T-helper 17 cell (primary cell): ENCODE results near the gene NEO1. TPM values are rescaled to one million over a fixed set of nuclear protein-coding genes. Genes with fewer than 3 reads are reported as not detected.
A peak's percentile ranks its signal among the peaks of the same experiment; 100 is the strongest.
"Not testable (repeated sequence)": the region's sequence is repeated elsewhere in the genome, so short reads cannot be mapped to it uniquely, and the experiment has no call there.

Experiments used
- ATAC-seq: fragments of 150-1000 bp; cut with Tn5 transposase; 2 replicates; pipeline ENCODE4 v1.10.0; 2021; ENCODE audit warnings: mild to moderate bottlenecking, moderate library complexity
- DNase-seq, 3 donors: peaks; one replicate each; pipeline versions ENCODE4 v3.0.0 to v3.0.0-alpha.2; 2020 to 2021
- H3K9me3 ChIP-seq: one replicate; pipeline ENCODE4 v1.7.0; 2013; ENCODE audit warnings: low read length, mild to moderate bottlenecking; ENCODE audit not compliant: control insufficient read depth, poor library complexity, severe bottlenecking
- H3K27ac Mint-ChIP-seq: one replicate; pipeline ENCODE4 v1.8.0; 2022; ENCODE audit warnings: mild to moderate bottlenecking, moderate library complexity, mixed read lengths
- H3K27me3 Mint-ChIP-seq: one replicate; pipeline ENCODE4 v1.8.0; 2022; ENCODE audit warnings: mixed read lengths
- H3K36me3 Mint-ChIP-seq: one replicate; pipeline ENCODE4 v1.8.0; 2022; ENCODE audit warnings: low read depth, mixed read lengths
- H3K4me1 Mint-ChIP-seq: one replicate; pipeline ENCODE4 v1.8.0; 2022; ENCODE audit warnings: mild to moderate bottlenecking, mixed read lengths
- H3K4me3 Mint-ChIP-seq: one replicate; pipeline ENCODE4 v1.8.0; 2022; ENCODE audit warnings: mild to moderate bottlenecking, moderate library complexity, mixed read lengths
- total RNA-seq, 4 donors: library from RNA in 2 of 4; stranded (reverse) in 2 of 4; gene quantifications; one replicate each; pipeline ENCODE4 v1.2.3 and lab custom pipeline; 2022 to 2026

NEO1 gene
- total RNA-seq, 2 donors from 2014 or later: 21.9 to 22.9 TPM

DNA sequence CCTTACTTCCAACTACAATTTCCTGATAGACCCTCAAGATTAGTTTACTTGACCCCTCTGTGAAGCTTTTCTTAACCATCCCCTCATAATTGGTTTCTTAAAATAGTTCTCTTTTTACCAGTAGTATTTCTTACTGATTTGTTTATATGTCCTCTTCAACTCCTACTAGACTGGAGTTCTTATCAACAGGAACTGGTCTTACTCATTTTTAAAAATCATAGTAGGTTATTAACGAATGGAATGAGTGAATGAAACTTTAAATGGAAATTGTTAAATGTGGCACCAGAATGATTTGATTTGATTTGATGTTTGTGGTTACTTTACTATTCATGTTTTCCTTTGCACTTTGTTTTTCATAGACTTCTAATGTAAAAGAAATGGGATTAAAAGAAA is 91.5 kb downstream of the NEO1 start:
- no peaks in the 10 kb centered on the region for H3K27me3 Mint-ChIP-seq
- H3K36me3 Mint-ChIP-seq: peaks cover 6% of the 10 kb centered on the region
- peak overlapping the region; percentile 97 for H3K27ac Mint-ChIP-seq
- H3K4me1 Mint-ChIP-seq: peaks cover 31% of the 10 kb centered on the region
- peak overlapping the region; percentile 31 for H3K4me3 Mint-ChIP-seq
- ATAC-seq (no peak), DNase-seq (no peak)
- H3K9me3 ChIP-seq: no peaks in the 10 kb centered on the region

DNA sequence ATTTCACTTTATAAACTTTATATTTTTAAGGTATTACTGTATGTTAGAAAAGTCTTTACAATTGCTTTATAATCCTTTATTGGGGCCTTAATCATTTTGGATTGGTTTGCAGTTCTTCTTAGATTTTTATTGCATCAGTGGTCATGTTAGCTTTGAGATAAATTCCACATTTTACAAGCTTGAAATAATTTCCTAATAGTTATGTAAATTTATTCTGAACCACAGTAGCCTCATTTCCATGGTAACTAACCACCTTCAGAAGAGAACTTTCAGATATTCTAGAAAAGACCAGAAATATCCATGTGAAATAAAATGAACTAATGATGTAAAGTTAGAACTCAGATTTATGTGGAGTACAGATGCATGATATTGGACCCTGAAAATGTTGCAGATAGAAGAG is 94.2 kb downstream of the NEO1 start:
- DNase-seq: no peak
- H3K4me3 Mint-ChIP-seq: no peak overlapping the region
- no peak for ATAC-seq
- H3K36me3 Mint-ChIP-seq: peaks cover 8% of the 10 kb centered on the region
- H3K27ac Mint-ChIP-seq: no peak overlapping the region
- no peaks in the 10 kb centered on the region for H3K27me3 Mint-ChIP-seq
- peaks cover 18% of the 10 kb centered on the region for H3K4me1 Mint-ChIP-seq
- H3K9me3 ChIP-seq: no peaks in the 10 kb centered on the region

DNA sequence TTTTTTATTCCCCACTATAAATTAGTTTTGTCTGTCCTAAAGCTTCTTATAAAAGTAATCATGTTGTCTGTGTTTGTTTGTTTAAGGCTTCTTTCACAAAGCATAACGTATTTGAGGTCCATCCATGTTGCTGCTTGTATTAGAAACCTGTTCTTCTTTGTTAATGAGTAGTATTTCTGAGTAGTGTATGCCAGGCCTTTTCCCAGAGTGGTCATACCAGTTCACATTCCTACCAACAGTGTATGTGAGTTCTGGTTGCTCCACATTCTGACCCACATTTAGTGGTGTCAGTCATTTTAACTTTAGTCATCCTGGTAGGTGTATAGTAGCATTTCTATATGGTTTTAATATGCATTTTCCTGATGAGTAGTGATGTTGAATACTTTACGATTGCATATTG is 98.6 kb downstream of the NEO1 start:
- ATAC-seq (no peak), DNase-seq (no peak)
- no peaks in the 10 kb centered on the region for H3K27me3 Mint-ChIP-seq
- no peak overlapping the region for H3K4me3 Mint-ChIP-seq
- peaks cover 7% of the 10 kb centered on the region for H3K36me3 Mint-ChIP-seq
- H3K4me1 Mint-ChIP-seq: no peaks in the 10 kb centered on the region
- no peak overlapping the region for H3K27ac Mint-ChIP-seq
- peaks cover 13% of the 10 kb centered on the region for H3K9me3 ChIP-seq

DNA sequence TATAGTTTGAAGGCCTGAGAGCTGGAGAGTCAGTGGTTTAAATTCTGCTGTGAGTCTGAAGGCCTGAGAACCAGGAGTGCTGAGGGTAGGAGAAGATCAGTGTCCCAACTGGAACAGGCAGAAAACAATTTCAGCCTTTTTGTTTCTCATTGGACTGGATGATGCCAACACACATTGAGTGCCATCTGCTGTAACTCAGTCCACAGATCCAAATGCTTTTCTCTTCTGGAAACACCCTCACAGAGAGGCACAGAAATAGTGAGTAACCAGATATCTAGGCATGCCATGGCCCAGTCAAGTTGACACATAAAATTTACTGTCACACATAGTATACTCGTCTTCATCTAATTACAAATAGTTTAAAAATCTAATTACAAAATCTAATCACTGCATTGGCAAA is 100.8 kb downstream of the NEO1 start:
- DNase-seq: no peak
- H3K4me1 Mint-ChIP-seq: no peaks in the 10 kb centered on the region

DNA sequence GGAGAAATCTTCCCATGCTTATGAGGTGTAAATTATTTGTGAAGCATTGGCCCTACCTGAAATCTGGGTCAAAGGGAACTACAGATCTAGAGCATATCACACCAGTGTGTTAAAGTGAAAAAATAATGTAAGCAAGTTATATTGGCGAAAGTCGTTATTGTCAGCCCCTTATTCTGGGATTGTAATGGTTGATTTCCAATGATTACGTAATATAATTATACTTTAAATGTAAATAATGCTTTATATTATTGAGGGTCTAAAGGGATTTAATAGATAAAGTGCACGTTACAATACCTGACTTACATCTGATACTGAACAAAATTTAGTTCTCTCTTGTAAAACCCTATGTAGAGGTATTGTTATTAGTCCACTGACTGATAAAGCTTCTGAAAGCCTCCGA is 101.2 kb downstream of the NEO1 start:
- ATAC-seq (no peak), DNase-seq (no peak)
- Mint-ChIP-seq H3K4me1 (no peaks in the 10 kb centered on the region), H3K36me3 (peaks cover 6% of the 10 kb centered on the region), H3K4me3 (no peak overlapping the region), H3K27me3 (no peaks in the 10 kb centered on the region), H3K27ac (no peak overlapping the region)
- H3K9me3 ChIP-seq: peaks cover 16% of the 10 kb centered on the region

More for the DNA sequence above, 100.8 kb downstream of the NEO1 start:
- ATAC-seq: no peak
- H3K27ac Mint-ChIP-seq: no peak overlapping the region
- no peak overlapping the region for H3K4me3 Mint-ChIP-seq
- H3K9me3 ChIP-seq: peaks cover 16% of the 10 kb centered on the region
- H3K36me3 Mint-ChIP-seq: peaks cover 6% of the 10 kb centered on the region
- no peaks in the 10 kb centered on the region for H3K27me3 Mint-ChIP-seq

DNA sequence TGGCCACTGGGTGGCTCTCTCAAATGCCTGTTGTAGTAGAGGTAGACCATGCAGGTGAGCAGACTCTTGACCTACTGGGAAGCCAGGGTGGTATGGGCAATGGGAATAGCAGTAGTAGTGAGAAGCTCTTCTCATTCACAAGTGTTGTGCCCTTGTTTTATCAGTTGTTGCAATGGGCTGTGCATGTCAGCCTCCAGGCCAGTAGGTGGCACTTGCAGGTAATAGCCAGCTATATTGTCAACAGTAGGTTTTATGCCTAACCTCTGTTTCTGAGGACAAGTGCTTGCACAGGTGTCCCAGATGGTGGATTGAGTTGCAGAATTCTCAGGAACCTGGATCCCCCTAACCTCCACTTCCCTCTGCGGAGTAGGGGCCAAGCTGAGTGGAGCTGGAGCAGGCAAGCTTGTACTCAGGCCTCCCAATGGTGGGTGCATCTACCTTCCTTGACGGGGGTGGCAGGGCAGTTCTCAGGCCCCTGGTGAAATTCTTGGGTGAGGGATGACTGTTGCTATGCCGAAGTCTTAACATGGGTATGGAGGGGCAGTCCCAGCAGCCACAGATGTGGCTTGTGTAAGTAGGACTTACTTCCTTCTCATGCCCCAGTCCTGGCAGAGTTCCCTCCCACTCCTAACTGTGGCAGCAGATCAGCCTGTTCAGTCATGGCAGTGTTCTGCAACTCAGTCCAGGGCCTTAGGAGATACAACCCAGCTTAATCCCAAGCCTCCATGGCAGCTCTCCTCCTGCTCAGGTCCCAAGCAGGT is 104.3 kb downstream of the NEO1 start:
- peak; percentile 48 for ATAC-seq

DNA sequence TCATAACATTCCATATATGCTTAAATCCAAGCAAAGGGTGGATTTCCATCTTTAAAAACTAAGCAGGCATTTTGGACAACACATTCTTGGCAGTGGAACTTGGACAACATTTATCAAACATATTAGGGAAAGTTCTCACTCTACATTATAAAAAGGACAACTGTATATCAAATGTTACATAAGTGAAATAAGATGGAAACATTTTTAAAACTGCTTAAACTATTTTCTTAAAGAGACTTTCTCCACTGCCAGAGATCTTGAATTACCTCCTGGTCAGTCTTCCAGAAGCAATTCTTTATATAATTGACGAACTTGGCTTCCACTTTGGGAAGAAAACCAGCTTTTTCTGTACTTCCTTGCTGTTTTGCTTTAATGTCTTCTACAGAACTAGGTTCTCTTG is 109.3 kb downstream of the NEO1 start:
- no peak overlapping the region for H3K4me3 Mint-ChIP-seq
- no peaks in the 10 kb centered on the region for H3K9me3 ChIP-seq
- H3K27me3 Mint-ChIP-seq: no peaks in the 10 kb centered on the region
- H3K4me1 Mint-ChIP-seq: peaks cover 3% of the 10 kb centered on the region
- ATAC-seq (no peak), DNase-seq (no peak)
- peaks cover 4% of the 10 kb centered on the region for H3K36me3 Mint-ChIP-seq
- no peak overlapping the region for H3K27ac Mint-ChIP-seq

More for the DNA sequence above, 104.3 kb downstream of the NEO1 start:
- Mint-ChIP-seq H3K36me3 (peaks cover 4% of the 10 kb centered on the region), H3K4me1 (no peaks in the 10 kb centered on the region), H3K4me3 (no peak overlapping the region), H3K27me3 (no peaks in the 10 kb centered on the region), H3K27ac (no peak overlapping the region)
- no peak for DNase-seq
- H3K9me3 ChIP-seq: peaks cover 15% of the 10 kb centered on the region

DNA sequence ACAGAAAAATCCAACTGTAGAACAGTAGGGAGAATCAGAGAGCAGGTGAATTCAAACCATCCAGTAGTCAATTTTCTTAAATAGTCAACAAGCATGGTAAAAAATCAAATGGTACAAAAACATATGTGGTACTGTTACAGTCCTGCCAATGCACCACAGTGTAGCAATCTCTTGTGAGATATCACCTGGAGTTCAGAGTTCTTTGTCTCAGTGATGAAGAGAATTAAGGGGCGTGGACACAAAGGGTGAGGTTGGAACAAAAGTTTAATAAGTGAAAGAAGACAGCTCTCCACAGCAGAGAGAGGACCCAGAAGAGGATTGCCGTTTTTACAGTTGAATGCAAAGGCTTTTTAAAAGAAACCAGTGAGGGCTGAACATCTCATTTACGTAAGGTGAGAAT is 113.2 kb downstream of the NEO1 start:
- Mint-ChIP-seq H3K36me3 (peaks cover 4% of the 10 kb centered on the region), H3K27ac (no peak overlapping the region), H3K4me3 (no peak overlapping the region), H3K4me1 (peaks cover 3% of the 10 kb centered on the region), H3K27me3 (no peaks in the 10 kb centered on the region)
- DNase-seq (no peak), ATAC-seq (no peak)
- no peaks in the 10 kb centered on the region for H3K9me3 ChIP-seq

DNA sequence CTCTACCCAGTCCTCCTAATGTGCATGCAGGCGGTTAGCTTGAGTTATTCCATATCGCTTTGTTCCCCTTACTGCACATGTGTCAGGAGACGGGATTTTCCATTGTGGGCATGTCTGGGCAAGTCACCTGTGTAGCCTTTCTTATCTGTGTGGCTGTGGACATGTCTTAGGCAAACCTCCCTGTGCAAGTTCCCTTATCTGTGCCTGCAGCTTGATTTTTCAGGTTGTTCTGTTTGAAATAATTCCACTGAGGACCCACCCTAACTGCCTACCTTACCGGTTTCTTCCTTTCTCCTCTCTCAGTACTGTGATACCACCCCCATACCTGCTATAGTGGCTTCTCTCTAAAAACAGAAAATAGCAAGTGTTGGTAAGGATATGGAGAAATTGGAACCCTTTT is 113.6 kb downstream of the NEO1 start:
- H3K27me3 Mint-ChIP-seq: no peaks in the 10 kb centered on the region
- H3K36me3 Mint-ChIP-seq: peaks cover 4% of the 10 kb centered on the region
- peaks cover 3% of the 10 kb centered on the region for H3K4me1 Mint-ChIP-seq
- H3K27ac Mint-ChIP-seq: no peak overlapping the region
- H3K4me3 Mint-ChIP-seq: no peak overlapping the region
- no peaks in the 10 kb centered on the region for H3K9me3 ChIP-seq
- DNase-seq (no peak), ATAC-seq (no peak)

DNA sequence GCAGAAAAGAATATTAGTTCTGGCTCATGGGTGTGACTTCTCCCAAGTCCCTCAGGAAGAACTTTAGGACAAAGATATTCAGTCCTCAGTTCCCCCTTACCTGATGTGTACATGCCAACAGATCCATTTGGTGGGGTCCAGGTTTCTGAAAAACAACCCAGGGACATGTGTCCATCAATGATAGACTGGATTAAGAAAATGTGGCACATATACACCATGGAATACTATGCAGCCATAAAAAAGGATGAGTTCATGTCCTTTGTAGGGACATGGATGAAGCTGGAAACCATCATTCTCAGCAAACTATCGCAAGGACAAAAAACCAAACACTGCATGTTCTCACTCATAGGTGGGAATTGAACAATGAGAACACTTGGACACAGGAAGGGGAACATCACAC is 114.4 kb downstream of the NEO1 start:
- not testable (repeated sequence) for H3K4me1 Mint-ChIP-seq, H3K27ac Mint-ChIP-seq, H3K36me3 Mint-ChIP-seq, H3K4me3 Mint-ChIP-seq, H3K9me3 ChIP-seq, ATAC-seq, H3K27me3 Mint-ChIP-seq, DNase-seq

DNA sequence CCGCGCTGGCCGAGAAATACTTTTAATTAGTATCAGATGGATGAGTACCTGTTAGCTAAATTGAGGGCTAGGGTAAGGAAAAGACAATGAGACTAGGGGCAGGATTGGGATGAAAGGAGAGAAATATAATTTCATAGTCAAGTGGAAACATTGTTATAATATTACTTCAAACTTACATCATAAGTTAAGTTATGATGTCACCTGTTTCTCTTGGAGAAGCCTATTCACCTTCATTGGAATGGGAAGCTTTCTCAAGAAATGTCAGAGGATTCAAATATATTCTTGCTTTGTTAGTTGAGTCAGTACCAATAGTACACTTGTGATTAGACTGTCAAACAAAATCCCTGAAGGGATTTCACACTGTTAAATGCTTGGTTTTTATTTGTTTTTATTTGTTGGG is 116.2 kb downstream of the NEO1 start:
- Mint-ChIP-seq H3K27ac (no peak overlapping the region), H3K36me3 (peaks cover 4% of the 10 kb centered on the region), H3K4me3 (no peak overlapping the region), H3K4me1 (peaks cover 2% of the 10 kb centered on the region), H3K27me3 (no peaks in the 10 kb centered on the region)
- no peak for DNase-seq
- no peaks in the 10 kb centered on the region for H3K9me3 ChIP-seq
- no peak for ATAC-seq

DNA sequence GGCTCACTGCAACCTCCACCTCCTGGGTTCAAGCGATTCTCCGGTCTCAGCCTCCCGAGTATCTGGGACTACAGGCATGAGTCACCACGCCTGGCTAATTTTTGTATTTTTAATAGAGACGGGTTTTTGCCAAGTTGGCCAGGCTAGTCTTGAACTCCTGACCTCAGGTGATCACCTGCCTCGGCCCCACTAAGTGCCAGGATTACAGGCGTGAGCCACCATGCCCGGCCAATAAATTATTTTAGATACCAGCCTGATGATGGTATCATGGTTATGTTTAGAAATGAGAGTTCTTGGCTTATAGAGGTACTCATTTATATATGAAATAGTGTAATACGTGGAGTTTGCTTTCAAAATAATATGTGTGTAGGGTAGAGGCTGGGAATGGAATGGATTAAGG is 119.4 kb downstream of the NEO1 start:
- Mint-ChIP-seq H3K4me3 (no peak overlapping the region), H3K27ac (no peak overlapping the region), H3K27me3 (no peaks in the 10 kb centered on the region), H3K36me3 (no peaks in the 10 kb centered on the region), H3K4me1 (peaks cover 5% of the 10 kb centered on the region)
- no peak for DNase-seq
- no peak for ATAC-seq
- H3K9me3 ChIP-seq: no peaks in the 10 kb centered on the region

DNA sequence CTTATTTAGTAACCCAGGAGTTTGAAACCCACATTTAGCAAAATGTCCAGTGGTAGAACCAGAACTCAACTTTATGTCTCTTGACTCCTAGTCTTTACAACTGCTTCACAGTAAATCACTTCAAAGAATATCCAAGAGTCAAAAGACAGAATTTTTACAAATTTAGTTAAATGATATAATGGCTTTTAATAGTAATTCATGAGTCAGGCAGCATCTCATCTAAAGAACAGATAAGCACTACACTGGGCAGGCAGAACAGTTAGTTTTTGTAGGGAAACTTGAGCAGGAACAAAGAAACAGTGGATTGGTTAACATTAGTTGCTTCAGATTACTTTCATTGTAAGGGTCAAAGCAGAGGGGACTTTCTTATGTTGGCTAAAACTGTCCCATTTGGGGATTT is 120.2 kb downstream of the NEO1 start:
- no peak for DNase-seq
- Mint-ChIP-seq H3K27ac (no peak overlapping the region), H3K4me1 (peaks cover 5% of the 10 kb centered on the region), H3K27me3 (no peaks in the 10 kb centered on the region), H3K36me3 (no peaks in the 10 kb centered on the region), H3K4me3 (no peak overlapping the region)
- H3K9me3 ChIP-seq: no peaks in the 10 kb centered on the region
- no peak for ATAC-seq

DNA sequence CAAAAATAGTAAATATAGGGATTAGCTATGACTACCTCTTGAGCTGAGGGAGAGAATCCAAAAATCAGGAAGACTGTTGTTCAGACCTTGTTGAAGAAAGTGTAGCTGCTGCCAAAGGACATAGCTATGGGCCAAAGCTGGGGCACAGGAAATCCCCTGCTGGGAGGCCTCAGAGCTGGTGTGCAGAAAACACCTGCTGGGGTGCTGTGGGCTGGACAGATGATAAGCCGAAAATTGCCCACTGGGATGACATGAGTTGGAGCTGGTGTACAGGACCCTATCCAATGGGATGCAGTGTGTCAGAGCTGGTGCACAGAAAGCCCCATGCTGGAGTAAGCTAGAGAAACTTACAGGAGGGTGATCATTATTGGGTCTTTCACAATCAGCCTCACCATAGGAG is 121.9 kb downstream of the NEO1 start:
- Mint-ChIP-seq H3K4me1 (peaks cover 5% of the 10 kb centered on the region), H3K4me3 (no peak overlapping the region), H3K36me3 (no peaks in the 10 kb centered on the region), H3K27ac (no peak overlapping the region), H3K27me3 (no peaks in the 10 kb centered on the region)
- no peaks in the 10 kb centered on the region for H3K9me3 ChIP-seq
- ATAC-seq (no peak), DNase-seq (no peak)
